Trophoblast cell (in vitro differentiated cells and primary cell): Measurements from ENCODE around the gene SPTB.

ENCODE experiments used
- DNase-seq, 2 donors: peaks; one replicate each; pipeline ENCODE4 v3.0.0-alpha.2; 2016
- H2AFZ ChIP-seq: 2 replicates; pipeline ENCODE4 v1.6.1; 2013; ENCODE audit warnings: low read length, moderate library complexity, mild to moderate bottlenecking; ENCODE audit not compliant: insufficient read depth, poor library complexity
- H2AK5ac ChIP-seq: 2 replicates; pipeline ENCODE4 v1.6.1; 2013; ENCODE audit warnings: mild to moderate bottlenecking, low read length
- H2BK120ac ChIP-seq: 2 replicates; pipeline ENCODE4 v1.6.1; 2013; ENCODE audit warnings: low read length, mild to moderate bottlenecking, moderate library complexity; ENCODE audit not compliant: insufficient read depth, poor library complexity
- H2BK12ac ChIP-seq: 2 replicates; pipeline ENCODE4 v1.6.1; 2013; ENCODE audit warnings: mild to moderate bottlenecking, low read length, moderate library complexity
- H2BK5ac ChIP-seq: 2 replicates; pipeline ENCODE4 v1.6.1; 2013; ENCODE audit warnings: low read length, low read depth, moderate library complexity, mild to moderate bottlenecking; ENCODE audit not compliant: poor library complexity
- H3K14ac ChIP-seq: 2 replicates; pipeline ENCODE4 v1.6.1; 2013; ENCODE audit warnings: mild to moderate bottlenecking, low read length
- H3K18ac ChIP-seq: 2 replicates; pipeline ENCODE4 v1.6.1; 2013; ENCODE audit warnings: mild to moderate bottlenecking, low read length
- H3K23ac ChIP-seq: 2 replicates; pipeline ENCODE4 v1.6.1; 2013; ENCODE audit warnings: low read length
- H3K27ac ChIP-seq: 2 replicates; pipeline ENCODE4 v1.5.1; 2013; ENCODE audit warnings: low read depth, mild to moderate bottlenecking, inconsistent platforms, low read length, moderate library complexity
- H3K27me3 ChIP-seq: 2 replicates; pipeline ENCODE4 v1.6.1; 2013; ENCODE audit warnings: inconsistent platforms, mild to moderate bottlenecking, low read length, moderate library complexity; ENCODE audit not compliant: insufficient read depth
- H3K36me3 ChIP-seq, 2 experiments: 1 replicate in 1 of 2; 2 replicates in 1 of 2; pipeline ENCODE4 v1.6.1; 2013; ENCODE audit warnings: low read length in 2 of 2, mild to moderate bottlenecking in 2 of 2, moderate library complexity in 1 of 2; ENCODE audit not compliant: insufficient read depth in 2 of 2, control insufficient read depth in 1 of 2
- H3K4ac ChIP-seq: 2 replicates; pipeline ENCODE4 v1.6.1; 2013; ENCODE audit warnings: low read depth, mild to moderate bottlenecking, low read length, moderate library complexity
- H3K4me1 ChIP-seq, 2 experiments: 1 replicate in 1 of 2; 2 replicates in 1 of 2; pipeline ENCODE4 v1.6.1; 2013; ENCODE audit warnings: low read length in 2 of 2, mild to moderate bottlenecking in 2 of 2, moderate library complexity in 1 of 2; ENCODE audit not compliant: insufficient read depth in 2 of 2, control insufficient read depth in 1 of 2
- H3K4me2 ChIP-seq: 2 replicates; pipeline ENCODE4 v1.6.1; 2013; ENCODE audit warnings: inconsistent platforms, mild to moderate bottlenecking, low read length, moderate library complexity
- H3K4me3 ChIP-seq: 2 replicates; pipeline ENCODE4 v1.5.1; 2013; ENCODE audit warnings: mild to moderate bottlenecking, low read depth, low read length, inconsistent platforms
- H3K79me1 ChIP-seq: one replicate; pipeline ENCODE4 v1.6.1; 2013; ENCODE audit warnings: low read length
- H3K79me2 ChIP-seq: 2 replicates; pipeline ENCODE4 v1.6.1; 2013; ENCODE audit warnings: low read length, mild to moderate bottlenecking; ENCODE audit not compliant: control insufficient read depth, insufficient read depth, poor library complexity
- H3K9ac ChIP-seq: 2 replicates; pipeline ENCODE4 v1.6.1; 2013; ENCODE audit warnings: mild to moderate bottlenecking, low read length
- H3K9me3 ChIP-seq: 2 replicates; pipeline ENCODE4 v1.6.1; 2013; ENCODE audit warnings: low read depth, mild to moderate bottlenecking, control low read depth, inconsistent platforms, low read length; ENCODE audit not compliant: insufficient read depth
- H4K12ac ChIP-seq: 2 replicates; pipeline ENCODE4 v1.6.1; 2013; ENCODE audit warnings: low read depth, mild to moderate bottlenecking, low read length, moderate library complexity
- H4K8ac ChIP-seq: 2 replicates; pipeline ENCODE4 v1.6.1; 2013; ENCODE audit warnings: low read depth, mild to moderate bottlenecking, low read length, moderate library complexity
- H4K91ac ChIP-seq: one replicate; pipeline ENCODE4 v1.6.1; 2013; ENCODE audit warnings: low read depth, mild to moderate bottlenecking, low read length, moderate library complexity
- WGBS: extraction: QIAGEN DNeasy Blood & Tissue Kit; methylation state at CpG from one replicate; pipeline ENCODE4 v1.1.7; 2013; ENCODE audit warnings: missing lambda C conversion rate; ENCODE audit not compliant: insufficient read length, insufficient coverage; ENCODE audit errors: extremely low coverage; 5-methylcytosine and 5-hydroxymethylcytosine counted together

Gene SPTB

GRCh38 chr14:64728106-64728505 lies 151.6 kb downstream of the SPTB start:
- peaks cover 31 to 40% of the 10 kb centered on the region in 2 experiments for H3K4me1 ChIP-seq
- no peak overlapping the region for H4K8ac ChIP-seq
- no peak overlapping the region for H2BK5ac ChIP-seq
- WGBS = no CpG with 5 or more reads among the region's 6 CpGs
- H2AK5ac ChIP-seq = no peak overlapping the region
- no peaks in the 10 kb centered on the region for H3K27me3 ChIP-seq
- H3K79me2 ChIP-seq = peaks cover 15% of the 10 kb centered on the region
- no peak overlapping the region for H3K14ac ChIP-seq
- peak overlapping the region; percentile 4 for H4K91ac ChIP-seq
- H3K4me3 ChIP-seq = no peak overlapping the region
- no peak overlapping the region for H2AFZ ChIP-seq
- no peak for DNase-seq
- no peak overlapping the region for H3K9ac ChIP-seq
- no peak overlapping the region for H2BK12ac ChIP-seq
- no peaks in the 10 kb centered on the region for H3K9me3 ChIP-seq
- peaks cover 11% of the 10 kb centered on the region for H3K79me1 ChIP-seq
- peaks cover 55 to 62% of the 10 kb centered on the region in 2 experiments for H3K36me3 ChIP-seq
- H3K4ac ChIP-seq = peak overlapping the region; percentile 3
- H2BK120ac ChIP-seq = no peak overlapping the region
- H3K23ac ChIP-seq = no peak overlapping the region
- H3K4me2 ChIP-seq = no peak overlapping the region
- H3K18ac ChIP-seq = no peak overlapping the region
- no peak overlapping the region for H3K27ac ChIP-seq
- H4K12ac ChIP-seq = no peak overlapping the region

- H2BK12ac ChIP-seq = no peak overlapping the region
- no peak overlapping the region for H3K9ac ChIP-seq
- no peak for DNase-seq
- no peak overlapping the region for H3K4me2 ChIP-seq
- H2AFZ ChIP-seq = no peak overlapping the region
- peak overlapping the region; percentile 44 for H3K4ac ChIP-seq
- no peak overlapping the region for H2BK5ac ChIP-seq
- H3K14ac ChIP-seq = no peak overlapping the region
- H3K27ac ChIP-seq = no peak overlapping the region
- H3K79me1 ChIP-seq = peaks cover 11% of the 10 kb centered on the region
- no peak overlapping the region for H4K12ac ChIP-seq
- H3K36me3 ChIP-seq = peaks cover 52 to 59% of the 10 kb centered on the region in 2 experiments
- no peak overlapping the region for H3K4me3 ChIP-seq
- no peak overlapping the region for H4K91ac ChIP-seq
- H3K18ac ChIP-seq = peak overlapping the region; percentile 3
- H3K4me1 ChIP-seq = peaks cover 31 to 40% of the 10 kb centered on the region in 2 experiments
- no CpG with 5 or more reads among the region's 22 CpGs for WGBS
- peaks cover 18% of the 10 kb centered on the region for H3K79me2 ChIP-seq
- no peak overlapping the region for H2BK120ac ChIP-seq
- H3K23ac ChIP-seq = no peak overlapping the region
- H3K27me3 ChIP-seq = no peaks in the 10 kb centered on the region
- H3K9me3 ChIP-seq = peaks cover 2% of the 10 kb centered on the region
- no peak overlapping the region for H4K8ac ChIP-seq
- no peak overlapping the region for H2AK5ac ChIP-seq
Measured at GRCh38 chr14:64727551-64728071, 152.1 kb downstream of the SPTB start.

GRCh38 chr14:64726585-64726890 lies 153.2 kb downstream of the SPTB start:
- Histone ChIP-seq H3K23ac (no peak overlapping the region), H3K79me1 (peaks cover 11% of the 10 kb centered on the region), H3K36me3 (peaks cover 44 to 48% of the 10 kb centered on the region in 2 experiments), H3K9me3 (peaks cover 2% of the 10 kb centered on the region), H4K8ac (no peak overlapping the region), H2BK120ac (no peak overlapping the region), H3K27ac (no peak overlapping the region), H3K9ac (no peak overlapping the region), H3K14ac (no peak overlapping the region), H2BK5ac (no peak overlapping the region), H3K4me3 (no peak overlapping the region), H3K18ac (peak overlapping the region; percentile 39), H2BK12ac (no peak overlapping the region), H3K27me3 (no peaks in the 10 kb centered on the region), H4K12ac (no peak overlapping the region), H2AFZ (no peak overlapping the region), H3K79me2 (peaks cover 21% of the 10 kb centered on the region), H2AK5ac (no peak overlapping the region), H3K4ac (peak overlapping the region; percentile 28), H4K91ac (no peak overlapping the region), H3K4me2 (peak overlapping the region; percentile 30), H3K4me1 (peaks cover 32 to 42% of the 10 kb centered on the region in 2 experiments)
- no CpG with 5 or more reads among the region's 5 CpGs for WGBS
- DNase-seq = peak; percentile 64 to 69

- Histone ChIP-seq H3K9ac (no peak overlapping the region), H3K4ac (peak overlapping the region; percentile 28), H3K4me3 (no peak overlapping the region), H3K4me2 (peak overlapping the region; percentile 30), H4K12ac (no peak overlapping the region), H3K27me3 (no peaks in the 10 kb centered on the region), H3K23ac (no peak overlapping the region), H3K9me3 (peaks cover 2% of the 10 kb centered on the region), H4K91ac (no peak overlapping the region), H2BK120ac (no peak overlapping the region), H3K27ac (no peak overlapping the region), H4K8ac (no peak overlapping the region), H3K18ac (peak overlapping the region; percentile 39), H2AFZ (no peak overlapping the region), H3K79me1 (peaks cover 13% of the 10 kb centered on the region), H3K14ac (no peak overlapping the region), H3K4me1 (peaks cover 37 to 47% of the 10 kb centered on the region in 2 experiments), H2AK5ac (no peak overlapping the region), H3K79me2 (peaks cover 26% of the 10 kb centered on the region), H2BK12ac (peak overlapping the region; percentile 5), H3K36me3 (peaks cover 39 to 46% of the 10 kb centered on the region in 2 experiments), H2BK5ac (no peak overlapping the region)
- DNase-seq = no peak
- no CpG with 5 or more reads among the region's 6 CpGs for WGBS
Measured at GRCh38 chr14:64725879-64726584, 153.7 kb downstream of the SPTB start.
